Activated CD4-positive, alpha-beta T cell treated with anti-CD3 and anti-CD28 coated beads, Interleukin-2, amount 50 U/mL, for 16 hours (primary cell): ENCODE measurements around the gene IGSF8.
"Not testable (repeated sequence)": the region's sequence is repeated elsewhere in the genome, so short reads cannot be mapped to it uniquely, and the experiment has no call there.

Source experiments
- DNase-seq: peaks from one replicate; pipeline ENCODE4 v3.0.0-alpha.2; 2020

Gene IGSF8

DNA sequence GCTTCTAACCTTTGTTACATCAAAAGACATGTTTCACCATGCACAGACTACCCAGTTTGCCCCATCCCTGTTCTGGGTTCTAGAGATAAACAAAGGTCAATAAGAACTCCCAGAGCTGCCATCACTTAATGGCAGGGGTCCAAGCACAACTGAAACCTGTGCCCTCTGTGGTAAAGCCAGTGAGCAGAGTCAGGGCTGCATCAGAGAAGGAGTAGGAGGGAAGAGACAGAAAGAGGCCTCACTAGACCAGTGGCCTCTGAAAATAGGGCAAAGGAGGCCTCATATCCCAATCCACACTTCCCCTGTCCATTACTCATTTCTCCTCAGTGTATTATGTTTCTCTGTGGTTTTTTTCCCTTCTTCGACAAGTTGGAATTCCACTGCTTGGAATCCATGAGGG, 27.3 kb upstream of the IGSF8 start:
- no peak for DNase-seq

DNA sequence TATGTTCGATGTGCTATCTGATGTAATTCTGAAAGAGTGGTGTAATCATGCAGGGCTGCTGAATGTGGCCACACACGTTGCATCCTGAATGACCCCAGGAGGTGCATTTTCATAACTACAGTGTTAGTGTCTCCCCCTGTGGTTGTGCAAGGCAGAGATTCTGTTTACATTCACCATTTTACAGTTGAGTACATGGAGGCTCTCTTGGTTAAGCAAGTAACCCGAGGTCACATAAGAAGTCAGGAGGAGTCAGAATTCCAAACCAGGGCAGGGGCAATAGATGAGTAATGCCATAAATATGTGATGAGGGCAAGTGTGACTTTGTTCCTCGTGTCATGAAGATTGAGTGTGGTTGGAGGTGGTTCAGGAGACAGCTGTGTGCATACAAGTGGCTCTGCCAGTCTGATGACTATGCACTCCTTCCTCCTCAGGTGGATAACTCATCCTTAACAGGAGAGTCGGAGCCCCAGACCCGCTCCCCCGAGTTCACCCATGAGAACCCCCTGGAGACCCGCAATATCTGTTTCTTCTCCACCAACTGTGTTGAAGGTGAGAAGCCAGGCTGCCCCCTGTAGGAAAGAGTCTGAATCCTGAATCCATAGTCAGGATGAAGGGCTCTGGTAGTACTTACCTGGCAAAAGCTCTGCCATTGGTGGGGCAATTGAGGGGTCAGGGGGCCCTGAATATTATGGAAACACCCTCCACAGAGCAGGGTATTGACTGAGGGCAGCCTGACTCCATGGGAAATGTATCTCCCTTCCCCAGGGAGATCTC, 26.5 kb upstream of the IGSF8 start:
- DNase-seq, result no peak

DNA sequence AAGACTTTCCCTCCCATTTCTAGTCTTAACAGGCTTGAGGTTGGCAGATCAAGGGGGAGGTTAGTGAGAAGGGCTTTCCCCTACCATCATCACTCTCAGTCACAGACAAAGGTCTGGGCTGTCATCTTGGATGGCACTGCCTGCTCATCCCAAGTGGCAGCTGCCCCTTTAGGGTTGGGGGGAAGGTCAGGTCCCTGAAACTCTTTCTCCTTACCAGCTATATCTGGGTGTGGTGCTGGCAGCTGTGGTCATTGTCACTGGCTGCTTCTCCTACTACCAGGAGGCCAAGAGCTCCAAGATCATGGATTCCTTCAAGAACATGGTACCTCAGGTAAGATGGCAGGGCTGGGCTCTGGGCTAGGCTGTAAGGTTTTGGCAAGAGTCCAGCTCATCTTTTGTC, 25.3 kb upstream of the IGSF8 start:
- no peak for DNase-seq

DNA sequence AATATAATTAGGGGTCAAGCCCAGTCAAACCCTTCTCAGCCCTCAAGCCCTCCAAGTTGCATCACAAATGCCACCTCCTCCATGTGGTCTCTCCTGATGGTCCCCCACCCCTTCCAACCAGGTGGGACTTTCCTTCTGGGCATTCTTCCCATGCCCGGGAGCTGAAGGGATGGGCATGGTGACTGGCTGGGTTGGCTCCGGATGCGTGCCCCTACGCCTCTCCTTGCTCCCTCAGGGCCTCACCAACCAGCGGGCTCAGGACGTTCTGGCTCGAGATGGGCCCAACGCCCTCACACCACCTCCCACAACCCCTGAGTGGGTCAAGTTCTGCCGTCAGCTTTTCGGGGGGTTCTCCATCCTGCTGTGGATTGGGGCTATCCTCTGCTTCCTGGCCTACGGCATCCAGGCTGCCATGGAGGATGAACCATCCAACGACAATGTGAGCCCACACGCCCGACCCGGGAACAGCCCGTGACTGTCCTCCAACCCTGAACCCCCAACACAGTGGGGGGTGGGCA, 24.6 kb upstream of the IGSF8 start:
- no peak for DNase-seq

DNA sequence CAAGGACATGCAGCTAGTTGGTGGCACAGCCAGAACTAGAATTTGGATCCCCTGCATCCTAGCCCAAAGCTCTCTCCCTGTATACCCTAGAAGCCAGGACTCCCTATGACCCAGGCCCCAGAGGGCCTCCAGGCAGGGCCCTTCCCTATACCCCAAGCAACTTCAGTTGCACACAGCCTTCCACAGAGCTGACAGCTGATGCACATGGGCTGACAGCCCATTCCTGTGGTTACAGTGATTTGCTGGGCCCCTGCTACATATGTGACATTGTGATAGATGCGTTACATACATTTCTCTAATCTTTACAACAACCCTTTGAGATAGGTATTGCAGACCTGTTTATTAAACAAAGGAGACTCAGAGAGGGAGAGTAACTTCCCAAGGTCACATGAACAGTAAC, 23.0 kb upstream of the IGSF8 start:
- no peak for DNase-seq

DNA sequence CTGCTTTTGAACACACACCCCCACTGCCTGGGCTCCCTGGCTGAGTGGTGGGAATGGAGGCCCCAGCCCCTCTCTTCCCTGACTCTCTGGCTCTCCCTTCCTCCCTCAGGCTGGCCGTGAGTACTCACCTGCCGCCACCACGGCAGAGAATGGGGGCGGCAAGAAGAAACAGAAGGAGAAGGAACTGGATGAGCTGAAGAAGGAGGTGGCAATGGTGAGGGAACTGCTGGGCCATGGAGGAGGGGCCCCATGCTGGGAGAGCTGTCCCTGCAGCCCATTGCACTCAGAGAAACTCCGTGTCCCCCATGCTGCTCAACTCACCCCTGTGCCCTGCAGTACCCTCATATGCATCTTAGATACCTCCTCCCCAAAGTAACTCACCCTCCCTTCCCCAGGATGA, 22.4 kb upstream of the IGSF8 start:
- no peak for DNase-seq

DNA sequence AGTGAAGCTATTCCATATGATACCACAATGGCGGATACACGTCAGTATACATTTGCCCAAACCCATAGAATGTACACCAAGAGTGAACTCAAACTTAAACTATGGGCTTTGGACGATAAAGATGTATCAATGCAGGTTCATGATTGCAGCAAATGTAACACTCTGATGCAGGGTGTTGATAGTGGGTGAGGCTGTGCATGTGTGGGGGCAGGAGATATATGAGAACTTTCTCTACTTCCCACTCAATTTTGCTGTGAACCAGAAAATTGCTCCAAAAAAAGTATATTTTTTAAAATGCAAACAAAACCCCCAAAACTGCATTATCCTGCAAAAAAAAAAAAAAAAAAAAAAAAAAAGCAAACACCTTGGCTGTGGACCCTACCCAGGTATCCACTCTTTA, 20.5 kb upstream of the IGSF8 start:
- DNase-seq, result no peak

DNA sequence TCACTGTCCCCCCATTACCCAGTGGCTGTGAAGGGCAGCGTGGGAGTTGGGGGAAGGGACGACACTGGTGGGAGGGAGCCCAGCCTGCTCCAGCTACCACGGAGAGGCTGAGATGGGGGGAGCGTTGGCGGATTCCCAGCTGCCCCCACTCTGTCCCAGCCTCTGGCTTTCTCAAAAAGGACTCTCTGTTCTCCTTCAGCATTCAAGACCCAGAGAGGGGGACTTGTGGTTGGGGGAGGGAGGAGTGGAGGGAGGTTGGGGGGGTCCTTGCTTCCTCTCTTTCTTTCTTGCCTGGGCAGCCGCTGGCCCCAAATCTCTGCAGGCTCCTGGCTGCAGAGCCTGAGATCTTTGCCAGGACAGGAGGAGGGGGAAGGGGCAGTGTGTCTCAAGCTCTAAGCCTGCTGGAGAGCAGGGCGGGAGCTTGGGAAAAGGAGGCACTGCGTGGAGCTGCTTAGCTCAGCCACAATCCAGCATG, 19.3 kb upstream of the IGSF8 start:
- no peak for DNase-seq

DNA sequence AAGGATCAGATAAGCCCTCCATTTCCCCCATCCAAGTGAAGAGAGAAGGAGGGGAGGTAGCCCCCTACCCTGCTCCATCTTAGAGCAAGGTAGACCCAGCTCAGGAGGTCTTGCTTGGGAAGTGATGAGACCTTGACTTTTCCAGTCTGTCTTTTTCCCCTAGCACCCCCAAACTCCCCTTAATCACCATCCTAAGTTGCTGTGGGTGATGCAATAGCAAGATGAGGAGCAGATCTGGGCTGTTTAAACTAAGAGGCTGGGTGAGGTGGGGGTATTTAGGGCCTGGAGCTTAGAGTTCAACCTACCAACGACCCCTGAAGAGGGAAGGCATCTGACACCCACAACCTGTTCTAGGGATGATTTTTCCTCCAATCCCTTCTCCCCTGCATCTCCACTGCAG, 18.9 kb upstream of the IGSF8 start:
- no peak for DNase-seq

DNA sequence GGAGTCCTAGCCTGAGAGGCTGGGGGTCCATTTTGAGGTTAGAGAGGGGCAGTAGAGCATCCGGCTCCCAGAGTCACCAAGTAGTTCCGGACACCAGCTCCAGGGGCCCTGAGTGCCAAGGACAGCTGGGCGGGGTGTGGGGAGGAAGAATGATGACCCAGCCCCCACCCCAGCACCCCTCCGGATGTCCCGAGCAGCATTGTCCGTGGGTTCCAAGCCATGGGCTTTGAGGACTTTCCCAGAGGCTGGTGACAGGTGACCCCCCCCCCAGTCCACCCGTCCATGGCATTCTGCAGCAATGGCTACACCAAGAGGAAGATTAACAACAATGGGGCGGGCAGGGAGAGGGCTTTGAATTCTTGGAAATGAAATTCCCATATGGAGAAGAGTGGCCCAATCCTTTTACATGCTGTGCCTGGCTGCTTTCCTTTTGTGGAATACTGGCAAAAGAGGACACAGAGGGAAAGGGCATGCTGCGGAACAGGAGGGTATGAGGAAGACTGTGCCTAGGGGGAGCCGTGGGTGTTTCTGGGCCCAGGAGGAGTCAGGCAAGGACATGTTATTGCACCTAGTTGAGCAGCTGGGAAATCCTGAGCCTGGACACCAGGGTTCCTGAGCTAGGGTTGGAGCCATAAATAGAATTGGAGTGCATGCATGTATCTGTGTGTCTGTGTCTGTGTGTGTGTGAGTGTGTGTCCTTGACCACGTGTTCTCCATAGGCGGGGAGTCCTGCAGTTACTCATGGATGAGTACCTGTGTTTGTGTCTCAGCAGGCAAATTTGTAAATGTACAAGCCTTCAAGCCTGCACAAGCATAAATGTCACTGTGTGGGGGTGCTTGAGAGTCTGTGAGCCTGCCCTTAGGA, 18.1 kb upstream of the IGSF8 start:
- DNase-seq, result no peak

DNA sequence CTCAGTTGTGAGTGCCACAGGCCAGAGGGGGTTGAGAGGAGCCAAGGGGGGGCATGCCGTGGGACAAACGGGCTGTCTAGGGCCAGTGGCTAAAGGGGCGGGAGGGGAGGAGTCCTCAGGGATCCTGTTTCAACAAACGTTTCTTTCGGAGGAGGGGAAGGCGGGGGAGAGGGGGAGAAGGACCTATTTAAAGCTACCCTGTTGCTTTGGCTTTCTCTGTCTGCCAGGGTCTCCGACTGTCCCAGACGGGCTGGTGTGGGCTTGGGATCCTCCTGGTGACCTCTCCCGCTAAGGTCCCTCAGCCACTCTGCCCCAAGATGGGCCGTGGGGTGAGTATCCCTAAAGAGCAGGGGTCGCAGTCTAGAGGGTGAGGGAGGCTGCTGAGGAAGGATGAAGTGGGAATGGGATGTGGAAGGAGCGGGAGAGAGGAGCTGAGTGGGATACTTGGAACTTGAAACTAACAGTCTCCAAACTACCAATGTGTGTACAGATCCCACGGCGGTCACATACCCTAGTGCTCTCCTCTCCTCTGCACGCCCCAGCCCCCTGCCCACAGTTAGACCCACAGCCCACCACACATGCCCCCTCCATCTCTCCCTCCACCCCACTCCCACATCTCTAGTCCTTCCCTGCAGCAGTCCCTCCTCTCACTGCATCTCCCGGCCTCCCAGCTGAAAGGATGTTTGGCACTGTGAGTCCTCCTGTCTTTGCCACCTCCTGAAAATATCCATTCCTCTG, 17.3 kb upstream of the IGSF8 start, which contains the start of gene ATP1A2:
Gene ATP1A2, plus strand, starts transcription at position 215 of the 738 bp plus-strand sequence. Its CDS starts 103 bp downstream, at position 318.
- no peak for DNase-seq

DNA sequence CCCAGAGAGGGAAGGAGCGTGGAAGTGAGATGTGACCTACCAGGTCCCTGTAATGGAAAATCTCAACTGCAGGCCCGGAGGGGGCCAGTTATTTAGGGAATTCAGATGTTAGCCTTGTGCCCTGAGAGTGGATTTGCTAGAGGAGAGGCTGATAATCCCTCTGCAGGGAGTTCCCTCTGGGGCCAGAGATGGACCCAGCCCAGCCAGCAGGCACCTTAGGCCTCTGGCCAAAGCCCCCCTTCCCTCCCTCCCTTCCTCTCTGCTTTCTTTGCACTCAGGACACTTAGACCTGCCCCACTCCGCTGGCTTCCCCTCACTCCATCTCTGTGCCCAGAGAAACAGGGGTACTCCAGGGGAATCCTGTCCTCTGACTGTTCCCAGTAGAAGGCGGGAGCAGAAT, 15.7 kb upstream of the IGSF8 start:
- DNase-seq, result no peak

DNA sequence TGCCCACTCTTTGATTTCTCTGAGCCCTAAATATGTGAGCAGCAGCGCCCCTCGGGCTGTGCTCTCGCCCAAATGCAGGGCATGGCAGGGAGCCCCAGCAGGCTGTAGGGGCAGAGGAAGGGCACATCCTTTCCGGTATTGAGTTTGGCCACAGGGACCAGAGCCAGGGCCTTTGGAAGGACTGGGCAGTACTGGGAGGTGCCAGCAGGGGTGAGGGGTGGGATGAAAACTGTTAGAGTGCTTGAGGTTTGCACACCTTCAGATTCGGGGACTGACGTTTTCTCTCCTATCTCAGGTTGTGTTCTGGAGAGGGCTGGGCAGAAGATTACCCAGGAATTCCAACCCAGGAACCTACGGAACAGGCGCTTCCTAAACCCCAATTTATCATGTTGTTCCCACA, 15.0 kb upstream of the IGSF8 start:
- no peak for DNase-seq

DNA sequence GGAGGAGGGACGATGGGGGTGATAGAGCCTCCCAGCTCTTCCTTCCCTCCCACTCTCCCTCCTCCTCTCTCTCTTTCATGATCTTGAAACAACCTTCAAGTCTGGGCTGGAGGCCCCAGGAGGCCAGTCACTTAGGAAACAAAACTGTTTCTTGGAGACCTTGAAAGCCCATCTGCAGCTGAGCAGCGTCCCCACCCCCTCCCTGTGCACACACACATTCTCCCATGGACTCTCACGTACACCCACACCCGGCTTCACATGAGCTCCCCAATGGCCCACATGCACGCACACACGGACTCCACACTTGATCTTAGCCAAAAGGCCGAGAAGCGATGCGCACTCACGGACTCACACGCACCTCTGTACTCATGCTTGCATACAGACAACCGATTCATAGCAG, 13.9 kb upstream of the IGSF8 start:
- no peak for DNase-seq

DNA sequence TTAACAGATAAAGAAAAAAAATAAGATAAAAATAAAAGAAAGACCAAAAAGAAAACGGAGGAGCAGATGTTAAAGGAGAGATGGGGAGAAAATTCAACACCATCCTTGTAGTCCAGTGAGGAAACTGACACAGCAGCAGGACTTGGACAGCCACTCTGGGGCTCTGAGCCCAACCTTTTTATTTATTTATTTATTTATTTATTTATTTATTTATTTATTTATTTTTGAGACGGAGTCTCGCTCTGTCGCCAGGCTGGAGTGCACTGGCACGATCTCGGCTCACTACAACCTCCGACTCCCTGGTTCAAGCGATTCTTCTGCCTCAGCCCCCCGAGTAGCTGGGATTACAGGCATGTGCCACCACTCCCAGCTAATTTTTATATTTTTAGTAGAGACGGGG, 13.0 kb upstream of the IGSF8 start:
- DNase-seq, result not testable (repeated sequence)

DNA sequence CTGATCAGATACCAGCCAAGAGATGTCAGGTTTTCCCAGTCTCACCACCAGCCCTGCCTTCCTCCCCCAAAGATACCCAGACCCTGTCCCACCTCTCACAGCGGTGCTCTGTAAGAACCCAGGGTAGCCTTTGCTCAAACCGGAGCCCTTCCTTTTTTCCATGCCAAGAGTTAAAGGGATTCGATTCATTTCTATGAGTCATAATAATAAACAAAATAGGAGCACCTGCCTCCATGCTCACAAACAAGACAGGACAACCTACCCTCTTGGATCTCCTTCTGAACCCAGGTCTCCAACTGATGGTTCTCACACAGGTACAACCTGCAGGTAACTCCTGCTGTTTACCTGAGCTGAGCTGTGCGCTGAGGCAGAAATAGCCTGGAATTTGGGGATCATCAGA, 11.3 kb upstream of the IGSF8 start:
- DNase-seq, result no peak

DNA sequence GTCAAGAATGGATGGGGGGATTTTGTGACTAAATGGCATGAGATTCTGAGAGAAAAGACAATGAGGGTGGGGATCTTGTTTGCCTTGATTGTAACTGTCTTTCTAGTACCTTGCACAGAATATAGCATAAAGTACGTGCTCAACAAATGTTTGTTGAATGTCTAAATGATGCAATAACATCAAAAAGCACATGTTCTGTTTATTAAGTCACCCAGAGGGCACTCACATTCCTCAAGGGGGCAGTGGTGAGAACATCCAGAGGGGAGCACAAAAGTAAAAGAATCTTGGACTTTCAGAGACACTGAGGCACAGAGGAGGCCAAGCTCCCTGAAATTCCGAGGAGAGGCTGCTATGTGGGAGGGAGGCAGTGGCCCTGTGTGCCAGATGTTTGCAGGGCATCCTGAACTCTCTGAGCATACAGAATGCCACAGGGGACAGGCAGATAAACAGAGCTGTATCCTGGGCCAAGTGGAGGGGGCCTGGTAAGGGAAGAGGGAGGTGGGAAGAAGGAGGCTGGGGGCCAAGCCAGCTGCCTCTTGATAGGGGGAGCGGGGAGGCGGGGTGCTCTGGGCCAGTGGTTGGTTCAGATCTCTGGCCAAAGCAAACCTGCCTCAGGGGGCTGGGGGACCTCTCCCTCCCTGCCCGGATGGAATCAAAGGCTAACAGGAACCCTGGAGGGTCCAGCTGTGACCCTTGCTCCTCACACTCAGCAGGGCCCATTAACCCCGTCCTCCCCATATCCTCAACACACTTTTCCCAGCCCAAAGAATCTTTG, 10.7 kb upstream of the IGSF8 start:
- peak; percentile 58 for DNase-seq

DNA sequence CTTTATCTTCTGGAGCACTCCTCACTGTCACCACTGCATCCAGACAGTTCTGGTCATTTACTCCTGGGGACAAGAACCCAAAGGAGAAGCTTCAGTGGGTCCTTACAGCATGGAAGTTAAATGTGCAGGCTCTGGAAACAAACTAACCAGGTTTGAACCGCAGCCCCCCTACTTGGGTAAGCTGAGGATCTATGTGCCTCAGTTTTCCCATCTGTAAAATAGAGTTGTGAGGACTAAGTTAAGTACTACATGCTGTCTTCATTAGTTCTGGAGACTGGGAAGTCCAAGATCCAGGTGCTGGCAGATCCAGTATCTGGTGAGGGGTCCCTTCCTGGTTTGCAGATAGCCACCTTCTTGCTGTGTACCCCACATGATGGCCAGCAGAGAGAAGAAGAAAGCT, 9.1 kb upstream of the IGSF8 start:
- no peak for DNase-seq

DNA sequence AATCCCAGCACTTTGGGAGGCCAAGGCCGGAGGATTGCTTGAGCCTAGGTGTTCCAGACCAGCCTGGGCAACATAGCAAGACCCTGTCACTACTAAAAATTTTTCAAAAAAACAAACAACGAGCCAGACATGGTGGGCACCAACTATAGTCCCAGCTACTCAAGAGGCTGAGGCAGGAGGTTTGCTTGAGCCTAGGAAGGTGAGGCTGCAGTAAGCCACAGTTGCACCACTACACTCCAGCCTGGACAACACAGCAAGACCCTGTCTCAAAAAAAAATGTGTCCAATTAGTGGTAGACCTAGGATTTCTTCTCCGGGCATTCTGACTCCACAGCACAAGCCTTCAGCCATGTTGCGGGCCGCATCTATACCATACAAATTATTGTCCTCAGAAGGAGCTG, 6.7 kb upstream of the IGSF8 start:
- no peak for DNase-seq

DNA sequence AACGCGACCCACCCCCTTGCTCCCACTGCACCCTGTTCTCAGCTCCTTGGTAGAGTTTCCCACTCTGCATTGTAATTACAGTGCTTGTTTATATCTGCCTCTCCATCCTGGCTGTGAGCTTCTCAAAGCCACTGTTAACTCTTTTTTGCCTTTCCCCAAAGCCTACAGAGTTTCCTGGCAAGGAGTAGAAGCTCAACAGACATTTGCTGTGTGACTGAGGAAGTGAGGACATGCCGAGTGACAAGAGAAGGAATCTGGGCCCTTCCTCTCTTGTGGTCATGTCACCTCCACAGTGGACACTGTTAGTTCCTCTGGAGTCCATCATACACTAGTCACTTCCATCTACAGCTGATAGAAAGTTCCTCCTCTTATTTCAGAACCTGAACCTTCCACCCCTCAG, 6.1 kb upstream of the IGSF8 start:
- DNase-seq, result no peak

DNA sequence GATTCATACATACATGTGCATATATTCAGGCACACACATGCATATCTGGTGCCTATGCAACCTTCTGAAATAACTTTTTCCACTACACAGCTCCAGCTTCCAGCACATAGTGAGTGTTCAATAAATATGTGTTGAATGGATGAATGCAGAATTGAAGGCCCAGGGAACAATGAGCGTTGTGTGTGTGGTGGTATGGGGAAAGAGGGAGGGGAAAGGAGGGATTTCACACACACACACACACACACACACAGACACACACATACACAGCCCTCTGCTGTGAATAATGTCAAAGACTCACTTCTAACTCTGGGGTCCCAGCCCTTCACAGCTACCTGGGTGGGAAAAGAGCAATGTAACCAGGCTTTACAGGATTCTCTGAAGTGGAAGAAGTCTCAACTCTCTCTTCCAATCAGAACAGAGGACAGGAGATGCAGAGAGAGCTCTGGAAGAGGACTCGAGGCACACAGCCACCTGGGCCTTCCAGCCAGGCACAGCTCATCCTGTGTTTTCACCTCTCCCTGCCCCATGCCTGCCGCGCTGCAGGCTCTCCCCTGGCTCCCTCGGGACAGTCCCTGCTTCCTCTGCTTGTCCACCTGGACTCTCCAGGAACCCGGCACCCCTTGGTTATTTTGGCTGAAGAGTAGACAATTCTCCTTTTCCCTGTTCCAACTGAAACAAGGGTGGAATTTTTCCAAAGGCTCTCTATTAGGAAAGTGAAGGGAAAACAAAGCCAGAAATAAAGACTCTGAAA, 5.4 kb upstream of the IGSF8 start:
- no peak for DNase-seq
